SK-N-SH (cell line): ENCODE data around the gene TMEM243.

ENCODE experiments used
- GABPA ChIP-seq: IDR thresholded peaks from 2 replicates; pipeline ENCODE4 v1.4.0; 2012; ENCODE audit warnings: low read depth, mild to moderate bottlenecking
- POLR2AphosphoS5 ChIP-seq: IDR thresholded peaks from 2 replicates; pipeline ENCODE4 v1.6.1; 2012; ENCODE audit warnings: low read depth, low read length
- RAD21 ChIP-seq: IDR thresholded peaks from 2 replicates; pipeline ENCODE4 v1.6.1; 2012; ENCODE audit warnings: mild to moderate bottlenecking, low read length
- SIN3A ChIP-seq: IDR thresholded peaks from 2 replicates; pipeline ENCODE4 v1.6.1; 2012; ENCODE audit warnings: low read depth, mild to moderate bottlenecking, low read length, moderate library complexity, borderline replicate concordance
- TAF1 ChIP-seq: IDR thresholded peaks from 2 replicates; pipeline ENCODE4 v1.6.1; 2012; ENCODE audit warnings: low read depth, mild to moderate bottlenecking, low read length, moderate library complexity, borderline replicate concordance
- TF ChIP-seq, protein P1 (sequence below): fragments of 200-600 bp; sonication (generic); IDR thresholded peaks from 2 replicates; pipeline ENCODE4 v1.6.1; 2017; ENCODE audit warnings: antibody characterized with exemption, mild to moderate bottlenecking, moderate library complexity

DNA sequence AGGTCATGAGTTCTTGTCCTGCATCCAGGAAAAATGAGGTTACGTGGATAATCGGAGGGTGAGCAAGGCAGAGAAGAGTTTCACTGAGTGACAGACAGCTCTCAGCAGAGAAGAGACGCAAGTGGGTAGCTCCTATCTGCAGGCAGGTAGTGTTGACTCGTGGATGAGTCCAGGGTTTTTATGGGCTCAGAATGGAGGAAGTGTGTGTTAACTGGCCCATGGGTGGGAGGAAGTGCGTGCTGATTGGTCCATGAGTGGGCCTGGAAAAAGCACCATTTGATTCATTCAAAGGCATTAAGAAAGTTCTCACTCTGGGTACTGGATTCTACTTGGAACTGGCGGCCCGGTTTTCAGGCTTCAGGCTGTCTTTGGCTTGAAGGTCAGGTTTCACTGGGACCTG, 72.0 kb downstream of the TMEM243 start:
- TF ChIP-seq, protein P1, sequence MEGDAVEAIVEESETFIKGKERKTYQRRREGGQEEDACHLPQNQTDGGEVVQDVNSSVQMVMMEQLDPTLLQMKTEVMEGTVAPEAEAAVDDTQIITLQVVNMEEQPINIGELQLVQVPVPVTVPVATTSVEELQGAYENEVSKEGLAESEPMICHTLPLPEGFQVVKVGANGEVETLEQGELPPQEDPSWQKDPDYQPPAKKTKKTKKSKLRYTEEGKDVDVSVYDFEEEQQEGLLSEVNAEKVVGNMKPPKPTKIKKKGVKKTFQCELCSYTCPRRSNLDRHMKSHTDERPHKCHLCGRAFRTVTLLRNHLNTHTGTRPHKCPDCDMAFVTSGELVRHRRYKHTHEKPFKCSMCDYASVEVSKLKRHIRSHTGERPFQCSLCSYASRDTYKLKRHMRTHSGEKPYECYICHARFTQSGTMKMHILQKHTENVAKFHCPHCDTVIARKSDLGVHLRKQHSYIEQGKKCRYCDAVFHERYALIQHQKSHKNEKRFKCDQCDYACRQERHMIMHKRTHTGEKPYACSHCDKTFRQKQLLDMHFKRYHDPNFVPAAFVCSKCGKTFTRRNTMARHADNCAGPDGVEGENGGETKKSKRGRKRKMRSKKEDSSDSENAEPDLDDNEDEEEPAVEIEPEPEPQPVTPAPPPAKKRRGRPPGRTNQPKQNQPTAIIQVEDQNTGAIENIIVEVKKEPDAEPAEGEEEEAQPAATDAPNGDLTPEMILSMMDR, result no peak
- TF ChIP-seq POLR2AphosphoS5, result no peak
- no peak for TF ChIP-seq GABPA
- no peak for TF ChIP-seq SIN3A
- no peak for TF ChIP-seq TAF1
- no peak for TF ChIP-seq RAD21
